GM12878 (cell line): ENCODE measurements around the gene IGFLR1. TPM values are rescaled to one million over a fixed set of nuclear protein-coding genes. Genes with fewer than 3 reads are reported as not detected.

Experiments used
- ATAC-seq: fragments of 200-7000 bp; cut with Tn5 transposase; 3 replicates; pipeline ENCODE4 v1.9.1; 2020; ENCODE audit warnings: mild to moderate bottlenecking, moderate library complexity
- BruUV-seq: library from RNA; stranded (reverse); fragments of 400-500 nt; replicated peaks from 2 replicates; lab custom pipeline; 2021; lab: Mats Ljungman, UMichigan
- CTCF ChIA-PET: fragments of 300-600 bp; sonication (Branson Sonifier 250); formaldehyde crosslinking; extraction: SDS; loops from one replicate; lab custom pipeline; 2021; ENCODE audit warnings: inconsistent platforms; lab: Yijun Ruan, JAX
- POLR2A ChIA-PET: fragments of 350-600 bp; formaldehyde crosslinking; extraction: SDS; loops from one replicate; lab custom pipeline; 2021; ENCODE audit warnings: inconsistent platforms; lab: Charles Lee
- RAD21 ChIA-PET: fragments of 300-600 bp; sonication (Branson Sonifier 250); formaldehyde crosslinking; loops from one replicate; lab custom pipeline; 2023; ENCODE audit warnings: antibody characterized with exemption; ENCODE audit not compliant: unreplicated experiment; lab: Charles Lee
- SMC1A ChIA-PET: fragments of 300-600 bp; sonication (Branson Sonifier 250); formaldehyde crosslinking; loops from one replicate; lab custom pipeline; 2023; ENCODE audit not compliant: unreplicated experiment, uncharacterized antibody; lab: Charles Lee
- DNase-seq: peaks from one replicate; pipeline ENCODE4 v3.0.0-alpha.2; 2011; ENCODE audit warnings: low read depth, low spot score
- FAIRE-seq: peaks from 3 replicates; lab custom pipeline; 2011; peaks lifted over from hg19 to GRCh38; lab: Jason Lieb, UNC
- H2AFZ ChIP-seq: 2 replicates; pipeline ENCODE4 v1.6.0; 2011; ENCODE audit warnings: low read depth, low read length, control low read depth; ENCODE audit not compliant: control insufficient read depth
- H3K27ac ChIP-seq: 2 replicates; pipeline ENCODE4 v1.5.1; 2011; ENCODE audit warnings: control low read depth; ENCODE audit not compliant: control insufficient read depth, insufficient read depth
- H3K27me3 ChIP-seq, 2 experiments: replicated peaks in 1 of 2; 2 replicates each; pipeline versions ENCODE4 v1.6.0 to v1.6.1; 2011; ENCODE audit warnings: low read length in 1 of 2; ENCODE audit not compliant: control insufficient read depth in 2 of 2, insufficient read depth in 2 of 2
- H3K36me3 ChIP-seq, 2 experiments: 2 replicates each; pipeline ENCODE4 v1.5.1; 2011; ENCODE audit warnings: low read length in 1 of 2; ENCODE audit not compliant: control insufficient read depth in 2 of 2, insufficient read depth in 2 of 2
- H3K4me1 ChIP-seq: 2 replicates; pipeline ENCODE4 v1.6.1; 2011; ENCODE audit warnings: mild to moderate bottlenecking, low read length, moderate library complexity, mixed read lengths; ENCODE audit not compliant: control insufficient read depth, insufficient read depth
- H3K4me2 ChIP-seq: 2 replicates; pipeline ENCODE4 v1.6.0; 2011; ENCODE audit warnings: control low read depth; ENCODE audit not compliant: control insufficient read depth, insufficient read depth
- H3K4me3 ChIP-seq: fragments of 200-600 bp; sonication (generic); 2 replicates; pipeline ENCODE4 v1.5.1; 2016
- H3K79me2 ChIP-seq: 2 replicates; pipeline ENCODE4 v1.6.0; 2011; ENCODE audit warnings: low read length; ENCODE audit not compliant: control insufficient read depth, insufficient read depth
- H3K9ac ChIP-seq: 2 replicates; pipeline ENCODE4 v1.8.0; 2011; ENCODE audit warnings: low read length, control low read depth, mixed read lengths; ENCODE audit not compliant: control insufficient read depth, insufficient read depth
- H3K9me3 ChIP-seq: replicated peaks from 3 replicates; pipeline ENCODE4 v1.5.1; 2011; ENCODE audit warnings: mild to moderate bottlenecking, low read length; ENCODE audit not compliant: control insufficient read depth, insufficient read depth
- H4K20me1 ChIP-seq: 2 replicates; pipeline ENCODE4 v1.6.0; 2011; ENCODE audit not compliant: control insufficient read depth, insufficient read depth
- SPI1 ChIP-seq: IDR thresholded peaks from 2 replicates; pipeline ENCODE4 v1.6.1; 2011; ENCODE audit warnings: low read depth, mild to moderate bottlenecking, low read length, moderate library complexity, borderline replicate concordance; ENCODE audit not compliant: insufficient read depth
- ZBTB11 ChIP-seq: fragments of 450-650 bp; formaldehyde crosslinking; IDR thresholded peaks from 2 replicates; pipeline ENCODE4 v1.5.0; 2022; ENCODE audit warnings: mild to moderate bottlenecking, missing genetic modification characterization
- ZNF592 ChIP-seq: fragments of 450-650 bp; IDR thresholded peaks from 2 replicates; pipeline ENCODE4 v1.6.1; 2017; ENCODE audit warnings: mild to moderate bottlenecking, moderate library complexity
- WGBS: methylation state at CpG from one replicate; pipeline ENCODE4 v1.1.6; 2016; ENCODE audit warnings: low lambda C conversion rate; ENCODE audit not compliant: insufficient replicate concordance, insufficient coverage; ENCODE audit errors: missing lambda C conversion rate; 5-methylcytosine and 5-hydroxymethylcytosine counted together
- in situ Hi-C: fragments of 300-500 bp; cut with MboI; formaldehyde crosslinking; loops from 9 replicates; pipeline ENCODE4 v1.14.3; 2018; ENCODE audit warnings: mixed read lengths
- intact Hi-C: fragments of 100-400 bp; cut with micrococcal nuclease; formaldehyde crosslinking; loops from one replicate; pipeline ENCODE4 v1.14.2; 2022; ENCODE audit not compliant: unreplicated experiment
- polyA plus RNA-seq, 11 experiments: library from polyadenylated mRNA; depleted of rRNA in 4 of 11; unstranded in 6 of 11; stranded (reverse) in 5 of 11; fragments of >200 nt; fragmentation: Nextera tagmentation in 4 of 11; fragmentation: Illumina TruSeq in 1 of 11; extraction: Ambion mirVana in 4 of 11; extraction: Trizol in 1 of 11; gene quantifications; 1 replicate in 1 of 11; 2 replicates in 10 of 11; pipeline versions ENCODE4 v1.2.1 to v1.2.3, GENCODE V29; 2011 to 2016; ENCODE audit warnings: inconsistent platforms in 2 of 11, missing spikeins in 2 of 11, low read depth in 1 of 11
- total RNA-seq, 4 experiments: library from RNA; depleted of rRNA in 3 of 4; stranded (reverse); fragments of >200 nt in 3 of 4; fragmentation: Illumina TruSeq in 1 of 4; extraction: Trizol in 1 of 4; gene quantifications; 2 replicates each; pipeline versions ENCODE4 v1.2.1 to v1.2.3, GENCODE V29; 2013 to 2021
- TF ChIP-seq, protein P1 (sequence below): fragments of 450-650 bp; IDR thresholded peaks from 2 replicates; pipeline ENCODE4 v1.6.1; 2017; ENCODE audit warnings: mild to moderate bottlenecking, moderate library complexity

Gene IGFLR1
- total and polyA plus RNA-seq, 10 of the 15 experiments (the other 5 are each of a cell fraction or from before 2014, with no cell fraction given) = 2.5 to 39.9 (median 24.8) TPM

DNA sequence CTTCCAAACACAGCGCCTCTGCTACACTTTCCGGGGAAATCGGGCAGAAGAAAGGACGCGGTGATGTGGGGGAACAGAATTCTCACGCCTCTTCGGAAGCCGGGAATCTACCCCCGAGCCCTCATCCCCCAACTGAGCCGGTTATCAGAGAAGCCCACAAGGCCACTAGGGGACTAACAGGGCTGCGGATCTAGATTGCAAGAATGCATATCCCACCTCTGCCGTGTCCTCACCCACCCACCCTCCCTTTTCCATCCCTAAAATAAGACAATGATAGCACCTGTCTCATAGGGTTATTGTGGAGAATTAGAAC is 1.1 kb downstream of the IGFLR1 start (continued):
- TF ChIP-seq, protein P1, sequence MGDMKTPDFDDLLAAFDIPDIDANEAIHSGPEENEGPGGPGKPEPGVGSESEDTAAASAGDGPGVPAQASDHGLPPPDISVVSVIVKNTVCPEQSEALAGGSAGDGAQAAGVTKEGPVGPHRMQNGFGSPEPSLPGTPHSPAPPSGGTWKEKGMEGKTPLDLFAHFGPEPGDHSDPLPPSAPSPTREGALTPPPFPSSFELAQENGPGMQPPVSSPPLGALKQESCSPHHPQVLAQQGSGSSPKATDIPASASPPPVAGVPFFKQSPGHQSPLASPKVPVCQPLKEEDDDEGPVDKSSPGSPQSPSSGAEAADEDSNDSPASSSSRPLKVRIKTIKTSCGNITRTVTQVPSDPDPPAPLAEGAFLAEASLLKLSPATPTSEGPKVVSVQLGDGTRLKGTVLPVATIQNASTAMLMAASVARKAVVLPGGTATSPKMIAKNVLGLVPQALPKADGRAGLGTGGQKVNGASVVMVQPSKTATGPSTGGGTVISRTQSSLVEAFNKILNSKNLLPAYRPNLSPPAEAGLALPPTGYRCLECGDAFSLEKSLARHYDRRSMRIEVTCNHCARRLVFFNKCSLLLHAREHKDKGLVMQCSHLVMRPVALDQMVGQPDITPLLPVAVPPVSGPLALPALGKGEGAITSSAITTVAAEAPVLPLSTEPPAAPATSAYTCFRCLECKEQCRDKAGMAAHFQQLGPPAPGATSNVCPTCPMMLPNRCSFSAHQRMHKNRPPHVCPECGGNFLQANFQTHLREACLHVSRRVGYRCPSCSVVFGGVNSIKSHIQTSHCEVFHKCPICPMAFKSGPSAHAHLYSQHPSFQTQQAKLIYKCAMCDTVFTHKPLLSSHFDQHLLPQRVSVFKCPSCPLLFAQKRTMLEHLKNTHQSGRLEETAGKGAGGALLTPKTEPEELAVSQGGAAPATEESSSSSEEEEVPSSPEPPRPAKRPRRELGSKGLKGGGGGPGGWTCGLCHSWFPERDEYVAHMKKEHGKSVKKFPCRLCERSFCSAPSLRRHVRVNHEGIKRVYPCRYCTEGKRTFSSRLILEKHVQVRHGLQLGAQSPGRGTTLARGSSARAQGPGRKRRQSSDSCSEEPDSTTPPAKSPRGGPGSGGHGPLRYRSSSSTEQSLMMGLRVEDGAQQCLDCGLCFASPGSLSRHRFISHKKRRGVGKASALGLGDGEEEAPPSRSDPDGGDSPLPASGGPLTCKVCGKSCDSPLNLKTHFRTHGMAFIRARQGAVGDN = peak; percentile 75; the same call in 1 of the 2 replicates

GRCh38 chr19:35740423-35741202 is 1.6 kb downstream of the IGFLR1 start:
- ATAC-seq (peak; percentile 78), FAIRE-seq (peak; percentile 96)
- peak overlapping the region; percentile 83 for H3K4me3 ChIP-seq
- TF ChIP-seq SPI1 = no peak
- TF ChIP-seq ZNF592 = no peak
- no peak for TF ChIP-seq ZBTB11 (CRISPR knock-in tag)

More at GRCh38 chr19:35740423-35741202, 1.6 kb downstream of the IGFLR1 start:
- no peaks in the 10 kb centered on the region for H4K20me1 ChIP-seq
- peak overlapping the region; percentile 88 for H3K9ac ChIP-seq
- H3K79me2 ChIP-seq = peaks cover 23% of the 10 kb centered on the region
- POLR2A ChIA-PET = interaction anchor here (0.8 to 7.1 kb wide), 14 partner anchors 8 to 191 kb away, joined by 3 to 91 read pairs (median 4); partner anchors contain the start of genes COX6B1 and LIN37
- DNase-seq = peak; percentile 86
- CTCF ChIA-PET = interaction anchor here (0.6 to 1.3 kb wide), 9 partner anchors 13 to 445 kb away, joined by 3 to 8 read pairs (median 3); no protein-coding TSS in a partner anchor
- SMC1A ChIA-PET = interaction anchor here (0.6 to 1.7 kb wide), 7 partner anchors 27 to 255 kb away, joined by 3 to 7 read pairs (median 4); partner anchors contain the start of gene NFKBID
- peak overlapping the region; percentile 99 for H3K4me2 ChIP-seq
- H3K36me3 ChIP-seq = peaks cover 13 to 24% of the 10 kb centered on the region in 2 experiments; a peak in 3 of 4 replicates
- intact Hi-C loops (loop anchor here (2.0 kb wide), 2 partner anchors 24 to 48 kb away; no protein-coding TSS in a partner anchor), in situ Hi-C loops (no loop called here)
- BruUV-seq = TSS peak; percentile 66
- no peaks in the 10 kb centered on the region for H3K9me3 ChIP-seq
- RAD21 ChIA-PET = interaction anchor here (0.6 to 2.5 kb wide), 10 partner anchors 22 to 198 kb away, joined by 3 to 18 read pairs (median 6); no protein-coding TSS in a partner anchor
- peak overlapping the region; percentile 76 for H2AFZ ChIP-seq
- peak overlapping the region; percentile 99 for H3K27ac ChIP-seq
- peaks cover 26% of the 10 kb centered on the region for H3K4me1 ChIP-seq
- no peaks in the 10 kb centered on the region for H3K27me3 ChIP-seq
- WGBS = under 1% methylated on average over 63 of the region's 63 CpGs
